ENCODE results near the gene IMPA2.

DNA sequence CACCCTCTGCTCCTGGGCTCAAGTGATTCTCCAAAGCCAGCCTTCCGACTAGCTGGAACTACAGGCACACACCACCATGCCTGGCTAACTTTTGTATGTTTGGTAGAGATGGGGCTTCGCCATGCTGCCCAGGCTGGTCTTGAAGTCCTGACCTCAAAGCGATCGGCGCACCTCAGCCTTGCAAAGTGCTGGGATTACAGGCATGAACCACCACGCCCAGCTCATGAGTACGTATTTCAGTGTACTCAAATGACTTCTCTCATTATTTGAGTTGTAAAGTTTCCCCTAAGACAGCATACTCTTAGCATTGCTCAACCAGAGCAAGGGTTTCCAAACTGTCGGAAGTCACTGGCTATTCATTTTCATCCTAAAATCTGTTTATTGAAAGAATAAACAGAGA lies 40.3 kb downstream of the IMPA2 start:
- TF ChIP-seq, protein P1, sequence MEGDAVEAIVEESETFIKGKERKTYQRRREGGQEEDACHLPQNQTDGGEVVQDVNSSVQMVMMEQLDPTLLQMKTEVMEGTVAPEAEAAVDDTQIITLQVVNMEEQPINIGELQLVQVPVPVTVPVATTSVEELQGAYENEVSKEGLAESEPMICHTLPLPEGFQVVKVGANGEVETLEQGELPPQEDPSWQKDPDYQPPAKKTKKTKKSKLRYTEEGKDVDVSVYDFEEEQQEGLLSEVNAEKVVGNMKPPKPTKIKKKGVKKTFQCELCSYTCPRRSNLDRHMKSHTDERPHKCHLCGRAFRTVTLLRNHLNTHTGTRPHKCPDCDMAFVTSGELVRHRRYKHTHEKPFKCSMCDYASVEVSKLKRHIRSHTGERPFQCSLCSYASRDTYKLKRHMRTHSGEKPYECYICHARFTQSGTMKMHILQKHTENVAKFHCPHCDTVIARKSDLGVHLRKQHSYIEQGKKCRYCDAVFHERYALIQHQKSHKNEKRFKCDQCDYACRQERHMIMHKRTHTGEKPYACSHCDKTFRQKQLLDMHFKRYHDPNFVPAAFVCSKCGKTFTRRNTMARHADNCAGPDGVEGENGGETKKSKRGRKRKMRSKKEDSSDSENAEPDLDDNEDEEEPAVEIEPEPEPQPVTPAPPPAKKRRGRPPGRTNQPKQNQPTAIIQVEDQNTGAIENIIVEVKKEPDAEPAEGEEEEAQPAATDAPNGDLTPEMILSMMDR (IDR thresholded peaks at IDR 0.05; ENCODE audit: insufficient read depth, low read length, poor library complexity, severe bottlenecking) = no peak
- no peak for TF ChIP-seq EZH2phosphoT487 (conservative IDR thresholded peaks at IDR 0.05; ENCODE audit: low read length)

All from SU-DHL-6 (cell line).